Measurements from ENCODE around the gene LRRFIP2. TPM values are rescaled to one million over a fixed set of nuclear protein-coding genes. Genes with fewer than 3 reads are reported as not detected.

The LRRFIP2 gene
- total and polyA plus RNA-seq, 2 of the 8 experiments (the other 6 are each of a cell fraction or from before 2014, with no cell fraction given): 8.8 to 25.6 TPM

Small RNAs within 50 kb of the gene (small RNA-seq; reads per million reads assigned to genes)
- gene RF00019 (ENCODE audit: insufficient read depth) (not detected), gene RNU6-1301P (ENCODE audit: insufficient read depth) (not detected)

Other genes starting within 250 kb of the LRRFIP2 start
- gene TRANK1, start 229.5 kb downstream of the LRRFIP2 start, total RNA-seq (2021; fragmentation: NEBNext Ultra II Directional; extraction: Animal tissue kit (Norgen Biotek cat#: 25700)): 8.8 TPM in 2 replicates
- gene TRANK1, start 229.5 kb downstream of the LRRFIP2 start, polyA plus RNA-seq (2011; rRNA removed): 2.9 and 3.9 TPM in 2 replicates
- gene EPM2AIP1, start 181.5 kb downstream of the LRRFIP2 start, total RNA-seq (2021; fragmentation: NEBNext Ultra II Directional; extraction: Animal tissue kit (Norgen Biotek cat#: 25700)): 9.0 and 11.9 TPM in 2 replicates
- gene EPM2AIP1, start 181.5 kb downstream of the LRRFIP2 start, polyA plus RNA-seq (2011; rRNA removed): 5.2 and 6.6 TPM in 2 replicates
- 47.3 and 51.1 TPM in 2 replicates for gene MLH1, start 181.1 kb downstream of the LRRFIP2 start, total RNA-seq (2021; fragmentation: NEBNext Ultra II Directional; extraction: Animal tissue kit (Norgen Biotek cat#: 25700))
- gene MLH1, start 181.1 kb downstream of the LRRFIP2 start, polyA plus RNA-seq (2011; rRNA removed): 28.4 and 36.4 TPM in 2 replicates
- gene GOLGA4, start 68.7 kb upstream of the LRRFIP2 start, total RNA-seq (2021; fragmentation: NEBNext Ultra II Directional; extraction: Animal tissue kit (Norgen Biotek cat#: 25700)): 70.4 and 76.5 TPM in 2 replicates
- gene GOLGA4, start 68.7 kb upstream of the LRRFIP2 start, polyA plus RNA-seq (2011; rRNA removed): 5.8 and 8.1 TPM in 2 replicates